Breast epithelium (tissue), 4 donors: ENCODE measurements around the gene FCMR. TPM values are rescaled to one million over a fixed set of nuclear protein-coding genes. Genes with fewer than 3 reads are reported as not detected.

Experiments
- DNase-seq, 2 donors: peaks; one replicate each; pipeline ENCODE4 v3.0.0-alpha.2; 2019; ENCODE audit warnings: low spot score in 2 of 2
- H3K27ac ChIP-seq, 2 donors: fragments of 200-600 bp; sonication (generic) in 1 of 2; one replicate each; pipeline ENCODE4 v1.5.1; 2016 to 2019; ENCODE audit warnings: mild to moderate bottlenecking in 1 of 2
- H3K27me3 ChIP-seq, 2 donors: fragments of 200-600 bp; sonication (generic) in 1 of 2; one replicate each; pipeline versions ENCODE4 v1.5.1 to v1.6.0; 2017 to 2019; ENCODE audit warnings: control low read depth in 1 of 2, mild to moderate bottlenecking in 1 of 2
- H3K36me3 ChIP-seq: fragments of 200-600 bp; one replicate; pipeline ENCODE4 v1.5.1; 2019
- H3K4me1 ChIP-seq, 2 donors: fragments of 200-600 bp; sonication (generic); one replicate each; pipeline ENCODE4 v1.5.1; 2016 to 2019; ENCODE audit warnings: control low read depth in 1 of 2
- H3K4me3 ChIP-seq, 3 donors: fragments of 200-600 bp; sonication (generic); 1 replicate in 2 of 3; 2 replicates in 1 of 3; pipeline ENCODE4 v1.5.1; 2016 to 2019; ENCODE audit warnings: mild to moderate bottlenecking in 3 of 3, moderate library complexity in 2 of 3
- H3K9me3 ChIP-seq, 2 donors: fragments of 200-600 bp; sonication (generic) in 1 of 2; one replicate each; pipeline ENCODE4 v1.5.1; 2016 to 2019; ENCODE audit warnings: control low read depth in 1 of 2
- POLR2A ChIP-seq: fragments of 450-650 bp; IDR thresholded peaks from one replicate; pipeline ENCODE4 v1.6.1; 2016; ENCODE audit warnings: antibody characterized with exemption, mild to moderate bottlenecking, moderate library complexity
- POLR2AphosphoS5 ChIP-seq, 3 donors: sonication (generic); formaldehyde crosslinking; IDR thresholded peaks; one replicate each; pipeline ENCODE4 v1.6.1; 2017; ENCODE audit warnings: antibody characterized with exemption in 3 of 3
- intact Hi-C: fragments of 100-400 bp; cut with DNase I; formaldehyde crosslinking; loops from one replicate; pipeline ENCODE4 v1.15.1; 2023; ENCODE audit warnings: low total_unique reads
- total RNA-seq, 3 donors: library from RNA; depleted of rRNA; stranded (reverse); fragments of >200 nt; gene quantifications; one replicate each; pipeline ENCODE4 v1.1.0, GENCODE V29; 2016
- TF ChIP-seq, protein P1 (sequence below), 3 donors: fragments of 450-650 bp; IDR thresholded peaks; one replicate each; pipeline ENCODE4 v1.5.1; 2016 to 2017; ENCODE audit warnings: antibody characterized with exemption in 3 of 3, mild to moderate bottlenecking in 3 of 3, moderate library complexity in 3 of 3

The FCMR gene
- total RNA-seq, 3 donors from 2014 or later = 1.1 to 11.0 (median 3.3) TPM

GRCh38 chr1:206873603-206874188 lies 48.0 kb downstream of the FCMR start:
- no peak overlapping the region for H3K27ac ChIP-seq
- TF ChIP-seq POLR2A (no peak), POLR2AphosphoS5 (IDR thresholded peaks at IDR 0.05) (no peak)
- TF ChIP-seq, protein P1, sequence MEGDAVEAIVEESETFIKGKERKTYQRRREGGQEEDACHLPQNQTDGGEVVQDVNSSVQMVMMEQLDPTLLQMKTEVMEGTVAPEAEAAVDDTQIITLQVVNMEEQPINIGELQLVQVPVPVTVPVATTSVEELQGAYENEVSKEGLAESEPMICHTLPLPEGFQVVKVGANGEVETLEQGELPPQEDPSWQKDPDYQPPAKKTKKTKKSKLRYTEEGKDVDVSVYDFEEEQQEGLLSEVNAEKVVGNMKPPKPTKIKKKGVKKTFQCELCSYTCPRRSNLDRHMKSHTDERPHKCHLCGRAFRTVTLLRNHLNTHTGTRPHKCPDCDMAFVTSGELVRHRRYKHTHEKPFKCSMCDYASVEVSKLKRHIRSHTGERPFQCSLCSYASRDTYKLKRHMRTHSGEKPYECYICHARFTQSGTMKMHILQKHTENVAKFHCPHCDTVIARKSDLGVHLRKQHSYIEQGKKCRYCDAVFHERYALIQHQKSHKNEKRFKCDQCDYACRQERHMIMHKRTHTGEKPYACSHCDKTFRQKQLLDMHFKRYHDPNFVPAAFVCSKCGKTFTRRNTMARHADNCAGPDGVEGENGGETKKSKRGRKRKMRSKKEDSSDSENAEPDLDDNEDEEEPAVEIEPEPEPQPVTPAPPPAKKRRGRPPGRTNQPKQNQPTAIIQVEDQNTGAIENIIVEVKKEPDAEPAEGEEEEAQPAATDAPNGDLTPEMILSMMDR (IDR thresholded peaks at IDR 0.05) = no peak
- no peak overlapping the region for H3K4me3 ChIP-seq
- H3K9me3 ChIP-seq = peaks cover 4 to 12% of the 10 kb centered on the region in 2 donors
- no peaks in the 10 kb centered on the region for H3K36me3 ChIP-seq
- DNase-seq = no peak
- no peaks in the 10 kb centered on the region for H3K4me1 ChIP-seq
- H3K27me3 ChIP-seq = no peaks in the 10 kb centered on the region
- intact Hi-C loops = no loop called here

DNA sequence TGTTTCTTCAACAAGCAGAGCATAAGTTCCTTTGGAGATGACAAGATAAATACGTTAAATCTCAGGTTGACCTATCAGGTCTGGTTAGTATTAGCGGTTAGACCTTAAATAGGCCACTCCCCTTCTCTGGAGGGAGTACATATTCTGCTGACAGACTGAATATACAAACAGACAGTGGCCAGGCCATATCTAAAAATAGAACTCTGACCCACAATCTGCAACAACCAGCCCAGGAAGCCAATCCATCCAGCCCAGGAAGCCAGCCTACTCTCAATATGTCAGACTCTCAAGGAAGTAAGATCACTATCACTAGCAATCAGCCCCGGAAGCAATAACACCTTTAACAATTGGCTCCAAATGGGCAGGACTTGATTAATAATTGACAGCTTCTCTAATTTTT lies 49.6 kb downstream of the FCMR start:
- Histone ChIP-seq H3K27me3 (no peaks in the 10 kb centered on the region), H3K27ac (no peak overlapping the region), H3K4me3 (no peak overlapping the region), H3K4me1 (no peaks in the 10 kb centered on the region), H3K9me3 (no peaks in the 10 kb centered on the region), H3K36me3 (no peaks in the 10 kb centered on the region)
- intact Hi-C loops = no loop called here
- no peak for DNase-seq
- TF ChIP-seq POLR2A (no peak), POLR2AphosphoS5 (IDR thresholded peaks at IDR 0.05) (no peak)
- TF ChIP-seq, protein P1 (IDR thresholded peaks at IDR 0.05) = no peak

GRCh38 chr1:206868264-206868663 lies 53.5 kb downstream of the FCMR start:
- Histone ChIP-seq H3K4me1 (no peaks in the 10 kb centered on the region), H3K4me3 (no peak overlapping the region), H3K36me3 (no peaks in the 10 kb centered on the region), H3K27ac (no peak overlapping the region), H3K9me3 (no peaks in the 10 kb centered on the region), H3K27me3 (no peaks in the 10 kb centered on the region)
- no peak for DNase-seq
- intact Hi-C loops = no loop called here
- no peak for TF ChIP-seq POLR2AphosphoS5 (IDR thresholded peaks at IDR 0.05)
- TF ChIP-seq, protein P1 (IDR thresholded peaks at IDR 0.05) = no peak

GRCh38 chr1:206867716-206868115 lies 54.0 kb downstream of the FCMR start:
- Histone ChIP-seq H3K4me3 (no peak overlapping the region), H3K4me1 (no peaks in the 10 kb centered on the region), H3K27me3 (no peaks in the 10 kb centered on the region), H3K27ac (no peak overlapping the region), H3K36me3 (no peaks in the 10 kb centered on the region), H3K9me3 (no peaks in the 10 kb centered on the region)
- no peak for TF ChIP-seq POLR2A
- no peak for TF ChIP-seq POLR2AphosphoS5 (IDR thresholded peaks at IDR 0.05)
- TF ChIP-seq, protein P1 (IDR thresholded peaks at IDR 0.05) = no peak
- DNase-seq = no peak
- intact Hi-C loops = no loop called here

GRCh38 chr1:206867239-206867638 lies 54.5 kb downstream of the FCMR start:
- Histone ChIP-seq H3K9me3 (no peaks in the 10 kb centered on the region), H3K27me3 (no peaks in the 10 kb centered on the region), H3K4me3 (no peak overlapping the region), H3K36me3 (no peaks in the 10 kb centered on the region), H3K4me1 (no peaks in the 10 kb centered on the region), H3K27ac (no peak overlapping the region)
- intact Hi-C loops = no loop called here
- no peak for TF ChIP-seq POLR2AphosphoS5 (IDR thresholded peaks at IDR 0.05)
- TF ChIP-seq, protein P1 (IDR thresholded peaks at IDR 0.05) = no peak
- TF ChIP-seq POLR2A = no peak
- no peak for DNase-seq
